ENCODE measurements around the gene HMG20B.

GRCh38 chr19:3528539-3529211, 44.1 kb upstream of the HMG20B start:
- TF ChIP-seq POLR2A (IDR thresholded peaks at IDR 0.05) (no peak), CTCF (IDR thresholded peaks at IDR 0.05) (no peak), POLR2AphosphoS5 (IDR thresholded peaks at IDR 0.05) (no peak)
